Measurements from ENCODE around the gene ASB3. TPM values are rescaled to one million over a fixed set of nuclear protein-coding genes. Genes with fewer than 3 reads are reported as not detected.

ASB3 gene
- total RNA-seq, 1 donor from 2014 or later = 27.7 TPM

- Histone ChIP-seq H3K9ac (ENCODE audit: low read depth in 1 of 3, low read length in 3 of 3) (no peak overlapping the region), H3K36me3 (ENCODE audit: control insufficient read depth in 3 of 3, insufficient read depth in 3 of 3, low read length in 3 of 3) (peaks cover 6 to 27% (median 19%) of the 10 kb centered on the region in 3 donors), H3K27me3 (ENCODE audit: control insufficient read depth in 3 of 3, insufficient read depth in 3 of 3, low read length in 3 of 3) (no peaks in the 10 kb centered on the region), H3K4me1 (ENCODE audit: control insufficient read depth in 3 of 3, insufficient read depth in 3 of 3, low read length in 3 of 3) (no peaks in the 10 kb centered on the region), H3K27ac (ENCODE audit: low read depth, low read length) (no peak overlapping the region), H3K9me3 (ENCODE audit: control insufficient read depth in 3 of 3, low read length in 3 of 3) (peaks cover 0 to 2% (median 2%) of the 10 kb centered on the region in 3 donors), H3K4me3 (ENCODE audit: low read length in 3 of 3) (no peak overlapping the region)
Observed at GRCh38 chr2:53711271-53711780, 75.4 kb downstream of the ASB3 start.

- no peaks in the 10 kb centered on the region for H3K27me3 ChIP-seq (ENCODE audit: control insufficient read depth in 3 of 3, insufficient read depth in 3 of 3, low read length in 3 of 3)
- peaks cover 6 to 24% (median 19%) of the 10 kb centered on the region in 3 donors for H3K36me3 ChIP-seq (ENCODE audit: control insufficient read depth in 3 of 3, insufficient read depth in 3 of 3, low read length in 3 of 3)
Observed at GRCh38 chr2:53708988-53709387, 77.8 kb downstream of the ASB3 start.

GRCh38 chr2:53701221-53701620 is 85.5 kb downstream of the ASB3 start:
- Histone ChIP-seq H3K36me3 (ENCODE audit: control insufficient read depth in 3 of 3, insufficient read depth in 3 of 3, low read length in 3 of 3) (peaks cover 0 to 10% (median 0%) of the 10 kb centered on the region in 3 donors), H3K4me1 (ENCODE audit: control insufficient read depth in 3 of 3, insufficient read depth in 3 of 3, low read length in 3 of 3) (no peaks in the 10 kb centered on the region), H3K27ac (ENCODE audit: low read depth, low read length) (no peak overlapping the region)

More at GRCh38 chr2:53708988-53709387, 77.8 kb downstream of the ASB3 start:
- Histone ChIP-seq H3K27ac (ENCODE audit: low read depth, low read length) (no peak overlapping the region), H3K4me3 (ENCODE audit: low read length in 3 of 3) (no peak overlapping the region), H3K9me3 (ENCODE audit: control insufficient read depth in 3 of 3, low read length in 3 of 3) (peaks cover 0 to 2% (median 2%) of the 10 kb centered on the region in 3 donors), H3K4me1 (ENCODE audit: control insufficient read depth in 3 of 3, insufficient read depth in 3 of 3, low read length in 3 of 3) (no peaks in the 10 kb centered on the region), H3K9ac (ENCODE audit: low read depth in 1 of 3, low read length in 3 of 3) (no peak overlapping the region)

GRCh38 chr2:53697686-53698085 is 89.1 kb downstream of the ASB3 start:
- no peak overlapping the region for H3K9ac ChIP-seq (ENCODE audit: low read depth in 1 of 3, low read length in 3 of 3)
- H3K4me1 ChIP-seq (ENCODE audit: control insufficient read depth in 3 of 3, insufficient read depth in 3 of 3, low read length in 3 of 3) = no peaks in the 10 kb centered on the region
- no peaks in the 10 kb centered on the region for H3K9me3 ChIP-seq (ENCODE audit: control insufficient read depth in 3 of 3, low read length in 3 of 3)
- no peak overlapping the region for H3K4me3 ChIP-seq (ENCODE audit: low read length in 3 of 3)
- peaks cover 0 to 12% (median 0%) of the 10 kb centered on the region in 3 donors for H3K36me3 ChIP-seq (ENCODE audit: control insufficient read depth in 3 of 3, insufficient read depth in 3 of 3, low read length in 3 of 3)
- H3K27ac ChIP-seq (ENCODE audit: low read depth, low read length) = no peak overlapping the region
- no peaks in the 10 kb centered on the region for H3K27me3 ChIP-seq (ENCODE audit: control insufficient read depth in 3 of 3, insufficient read depth in 3 of 3, low read length in 3 of 3)

More at GRCh38 chr2:53701221-53701620, 85.5 kb downstream of the ASB3 start:
- Histone ChIP-seq H3K9ac (ENCODE audit: low read depth in 1 of 3, low read length in 3 of 3) (no peak overlapping the region), H3K9me3 (ENCODE audit: control insufficient read depth in 3 of 3, low read length in 3 of 3) (no peaks in the 10 kb centered on the region), H3K4me3 (ENCODE audit: low read length in 3 of 3) (no peak overlapping the region), H3K27me3 (ENCODE audit: control insufficient read depth in 3 of 3, insufficient read depth in 3 of 3, low read length in 3 of 3) (no peaks in the 10 kb centered on the region)

GRCh38 chr2:53697092-53697491 is 89.7 kb downstream of the ASB3 start:
- H3K36me3 ChIP-seq (ENCODE audit: control insufficient read depth in 3 of 3, insufficient read depth in 3 of 3, low read length in 3 of 3) = peaks cover 0 to 15% (median 0%) of the 10 kb centered on the region in 3 donors
- H3K9ac ChIP-seq (ENCODE audit: low read depth in 1 of 3, low read length in 3 of 3) = no peak overlapping the region
- no peak overlapping the region for H3K4me3 ChIP-seq (ENCODE audit: low read length in 3 of 3)
- H3K9me3 ChIP-seq (ENCODE audit: control insufficient read depth in 3 of 3, low read length in 3 of 3) = no peaks in the 10 kb centered on the region
- H3K27me3 ChIP-seq (ENCODE audit: control insufficient read depth in 3 of 3, insufficient read depth in 3 of 3, low read length in 3 of 3) = no peaks in the 10 kb centered on the region
- no peaks in the 10 kb centered on the region for H3K4me1 ChIP-seq (ENCODE audit: control insufficient read depth in 3 of 3, insufficient read depth in 3 of 3, low read length in 3 of 3)
- H3K27ac ChIP-seq (ENCODE audit: low read depth, low read length) = no peak overlapping the region

DNA sequence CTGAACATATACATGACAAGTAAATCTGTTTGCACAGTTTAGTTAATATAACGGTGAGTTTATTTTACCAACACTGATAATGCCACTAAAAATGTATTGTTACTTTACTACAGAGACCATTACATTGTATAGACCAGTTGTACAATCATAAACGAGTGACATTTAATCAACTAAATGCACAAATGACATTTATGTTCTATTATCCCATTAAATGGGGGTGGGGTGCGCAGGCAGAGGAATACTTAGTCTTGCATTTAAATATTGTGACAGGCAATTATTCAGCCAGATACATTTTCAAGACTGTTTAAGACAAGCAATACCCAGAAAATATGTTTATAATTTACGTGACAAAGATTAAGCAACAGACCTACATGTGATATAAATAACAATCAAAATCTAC is 91.2 kb downstream of the ASB3 start:
- H3K36me3 ChIP-seq (ENCODE audit: control insufficient read depth in 3 of 3, insufficient read depth in 3 of 3, low read length in 3 of 3) = peaks cover 0 to 19% (median 0%) of the 10 kb centered on the region in 3 donors
- H3K9ac ChIP-seq (ENCODE audit: low read depth in 1 of 3, low read length in 3 of 3) = no peak overlapping the region
- H3K9me3 ChIP-seq (ENCODE audit: control insufficient read depth in 3 of 3, low read length in 3 of 3) = no peaks in the 10 kb centered on the region
- H3K4me3 ChIP-seq (ENCODE audit: low read length in 3 of 3) = no peak overlapping the region
- H3K27me3 ChIP-seq (ENCODE audit: control insufficient read depth in 3 of 3, insufficient read depth in 3 of 3, low read length in 3 of 3) = no peaks in the 10 kb centered on the region
- no peak overlapping the region for H3K27ac ChIP-seq (ENCODE audit: low read depth, low read length)
- H3K4me1 ChIP-seq (ENCODE audit: control insufficient read depth in 3 of 3, insufficient read depth in 3 of 3, low read length in 3 of 3) = no peaks in the 10 kb centered on the region

DNA sequence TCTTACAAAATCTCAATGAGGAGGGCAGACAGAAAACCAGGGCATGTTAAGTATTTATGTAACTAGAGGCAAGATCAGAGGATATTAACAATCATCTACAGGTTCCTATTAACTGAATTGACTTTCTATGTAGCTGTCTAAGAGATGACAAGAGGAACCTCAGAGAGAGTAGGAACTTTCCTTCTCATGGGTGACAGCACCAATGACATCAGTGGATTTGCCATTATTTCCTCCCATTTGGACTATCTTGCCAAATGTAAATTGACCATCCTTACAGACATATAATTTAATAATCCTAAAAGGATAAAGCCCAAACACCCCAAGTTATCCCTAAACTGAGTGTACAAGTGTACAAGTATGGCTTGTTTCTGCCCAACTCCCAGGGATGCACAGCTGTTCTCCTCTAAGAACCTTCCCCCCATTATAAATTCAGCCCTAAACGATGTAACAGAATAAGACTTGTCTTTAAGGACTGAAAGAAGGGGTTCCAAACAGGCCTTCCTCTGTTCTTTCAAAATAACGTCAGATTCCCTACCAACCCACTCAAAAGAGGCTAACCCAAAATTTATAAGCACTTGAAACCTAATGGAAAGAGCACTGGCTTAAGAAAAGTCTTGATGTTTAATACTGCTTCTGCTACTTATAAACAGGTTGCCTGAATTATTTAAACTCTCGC is 92.5 kb downstream of the ASB3 start:
- H3K27me3 ChIP-seq (ENCODE audit: control insufficient read depth in 3 of 3, insufficient read depth in 3 of 3, low read length in 3 of 3) = no peaks in the 10 kb centered on the region
- H3K9ac ChIP-seq (ENCODE audit: low read depth in 1 of 3, low read length in 3 of 3) = no peak overlapping the region
- no peak overlapping the region for H3K4me3 ChIP-seq (ENCODE audit: low read length in 3 of 3)
- H3K4me1 ChIP-seq (ENCODE audit: control insufficient read depth in 3 of 3, insufficient read depth in 3 of 3, low read length in 3 of 3) = no peaks in the 10 kb centered on the region
- H3K27ac ChIP-seq (ENCODE audit: low read depth, low read length) = no peak overlapping the region
- H3K36me3 ChIP-seq (ENCODE audit: control insufficient read depth in 3 of 3, insufficient read depth in 3 of 3, low read length in 3 of 3) = peaks cover 0 to 16% (median 0%) of the 10 kb centered on the region in 3 donors
- H3K9me3 ChIP-seq (ENCODE audit: control insufficient read depth in 3 of 3, low read length in 3 of 3) = no peaks in the 10 kb centered on the region

GRCh38 chr2:53690876-53691275 is 95.9 kb downstream of the ASB3 start:
- no peaks in the 10 kb centered on the region for H3K27me3 ChIP-seq (ENCODE audit: control insufficient read depth in 3 of 3, insufficient read depth in 3 of 3, low read length in 3 of 3)
- H3K27ac ChIP-seq (ENCODE audit: low read depth, low read length) = no peak overlapping the region
- peaks cover 0 to 13% (median under 1%) of the 10 kb centered on the region in 3 donors for H3K36me3 ChIP-seq (ENCODE audit: control insufficient read depth in 3 of 3, insufficient read depth in 3 of 3, low read length in 3 of 3)
- H3K9me3 ChIP-seq (ENCODE audit: control insufficient read depth in 3 of 3, low read length in 3 of 3) = no peaks in the 10 kb centered on the region
- H3K4me3 ChIP-seq (ENCODE audit: low read length in 3 of 3) = no peak overlapping the region
- H3K9ac ChIP-seq (ENCODE audit: low read depth in 1 of 3, low read length in 3 of 3) = no peak overlapping the region
- H3K4me1 ChIP-seq (ENCODE audit: control insufficient read depth in 3 of 3, insufficient read depth in 3 of 3, low read length in 3 of 3) = no peaks in the 10 kb centered on the region

GRCh38 chr2:53672881-53673522 is 113.8 kb downstream of the ASB3 start:
- Histone ChIP-seq H3K36me3 (ENCODE audit: control insufficient read depth in 3 of 3, insufficient read depth in 3 of 3, low read length in 3 of 3) (no peaks in the 10 kb centered on the region), H3K27ac (ENCODE audit: low read depth, low read length) (no peak overlapping the region), H3K4me1 (ENCODE audit: control insufficient read depth in 3 of 3, insufficient read depth in 3 of 3, low read length in 3 of 3) (no peaks in the 10 kb centered on the region), H3K4me3 (ENCODE audit: low read length in 3 of 3) (no peak overlapping the region), H3K9me3 (ENCODE audit: control insufficient read depth in 3 of 3, low read length in 3 of 3) (no peaks in the 10 kb centered on the region), H3K27me3 (ENCODE audit: control insufficient read depth in 3 of 3, insufficient read depth in 3 of 3, low read length in 3 of 3) (no peaks in the 10 kb centered on the region), H3K9ac (ENCODE audit: low read depth in 1 of 3, low read length in 3 of 3) (no peak overlapping the region)

DNA sequence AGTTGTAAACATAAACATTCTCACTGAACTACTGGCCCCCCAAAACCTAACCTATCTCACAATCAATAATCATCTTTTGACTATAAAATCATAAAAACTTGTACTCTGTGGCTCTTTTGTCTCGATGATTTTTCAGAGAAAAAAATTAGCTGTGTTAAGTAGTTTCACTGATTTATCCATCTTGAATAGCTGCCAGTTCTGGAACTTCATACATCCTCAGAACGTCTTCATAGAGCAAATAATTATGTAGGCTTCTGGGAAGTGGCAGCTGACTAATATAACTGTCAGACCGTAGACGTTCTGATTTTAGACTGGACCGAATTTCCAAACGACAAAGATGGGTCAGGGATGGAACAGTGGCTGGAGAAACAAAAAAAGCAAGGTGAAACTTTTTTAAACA is 116.4 kb downstream of the ASB3 start:
- no peaks in the 10 kb centered on the region for H3K4me1 ChIP-seq (ENCODE audit: control insufficient read depth in 3 of 3, insufficient read depth in 3 of 3, low read length in 3 of 3)
- H3K27ac ChIP-seq (ENCODE audit: low read depth, low read length) = no peak overlapping the region
- no peaks in the 10 kb centered on the region for H3K27me3 ChIP-seq (ENCODE audit: control insufficient read depth in 3 of 3, insufficient read depth in 3 of 3, low read length in 3 of 3)
- H3K9me3 ChIP-seq (ENCODE audit: control insufficient read depth in 3 of 3, low read length in 3 of 3) = no peaks in the 10 kb centered on the region
- no peak overlapping the region for H3K4me3 ChIP-seq (ENCODE audit: low read length in 3 of 3)
- no peaks in the 10 kb centered on the region for H3K36me3 ChIP-seq (ENCODE audit: control insufficient read depth in 3 of 3, insufficient read depth in 3 of 3, low read length in 3 of 3)
- H3K9ac ChIP-seq (ENCODE audit: low read depth in 1 of 3, low read length in 3 of 3) = no peak overlapping the region
